Stimulated activated CD4-positive, alpha-beta T cell treated with anti-CD3 and anti-CD28 coated beads, Interleukin-2, amount 100 ng/mL, for 48 hours (primary cell): ENCODE measurements around the gene PAX1.

Experiments
- DNase-seq, 2 donors: peaks; one replicate each; pipeline ENCODE4 v3.0.0-alpha.2; 2020

Gene PAX1

DNA sequence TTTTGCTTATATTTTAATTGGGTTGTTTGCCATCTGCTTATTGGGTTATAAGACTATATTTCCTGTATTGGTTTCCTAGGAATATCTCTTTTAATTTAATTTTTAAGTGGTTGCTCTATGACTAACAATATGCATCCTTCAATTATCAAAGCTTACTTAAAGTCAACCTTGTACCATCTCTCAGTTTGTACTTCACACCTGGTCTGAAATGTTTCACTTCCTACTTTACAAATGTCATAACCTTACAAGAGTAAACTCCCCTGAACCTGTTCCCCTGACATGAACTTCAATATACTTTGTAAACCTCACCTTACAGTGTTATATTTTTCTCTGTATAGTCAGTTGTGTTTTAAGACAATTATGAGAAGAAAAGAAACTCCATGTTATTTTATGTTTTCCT, 35.8 kb downstream of the PAX1 start:
- no peak for DNase-seq

DNA sequence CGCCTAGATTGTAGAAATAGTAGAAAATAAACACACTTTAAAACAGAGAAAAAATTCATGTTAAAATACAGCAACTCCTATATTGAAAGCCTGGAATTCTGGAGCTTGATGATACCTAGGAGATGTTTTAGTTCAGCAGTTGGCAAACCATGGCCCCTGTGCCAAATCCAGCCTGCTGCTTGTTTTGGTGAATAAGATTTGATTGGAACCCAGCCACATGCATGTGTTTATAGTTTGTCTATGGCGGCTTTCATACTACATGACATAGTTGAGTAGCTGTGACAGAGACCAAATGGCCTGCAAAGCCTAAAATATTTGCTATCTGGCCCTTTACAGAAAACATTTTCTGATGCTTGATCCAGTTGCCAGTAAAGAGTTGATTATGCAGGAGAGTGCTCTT, 57.2 kb downstream of the PAX1 start:
- no peak for DNase-seq

DNA sequence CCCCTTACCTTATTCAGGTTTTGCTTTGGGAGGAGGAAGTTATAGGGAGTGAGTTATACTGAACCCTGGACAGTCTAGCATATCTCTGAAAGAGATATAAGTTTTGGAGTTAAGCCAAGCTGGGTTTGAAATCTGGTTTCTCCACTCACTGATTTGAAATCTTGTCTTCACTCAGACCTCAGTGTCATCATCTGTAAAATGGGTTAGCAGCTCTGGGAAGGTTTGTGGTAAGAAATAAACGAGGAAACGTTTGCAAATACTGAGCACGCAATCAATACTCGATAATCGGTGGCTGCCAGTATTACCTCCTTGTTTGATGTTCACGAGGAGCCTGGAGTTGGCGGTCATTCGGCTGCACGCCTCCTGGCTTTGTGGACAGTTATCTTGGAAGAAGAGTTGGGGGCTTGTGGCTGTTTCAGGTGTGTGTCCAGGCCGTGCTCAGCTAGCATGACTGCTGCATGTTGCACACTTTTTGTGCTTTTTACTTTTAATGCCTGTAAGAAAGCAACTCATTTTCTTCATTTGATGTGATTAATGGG, 61.8 kb downstream of the PAX1 start:
- DNase-seq, result no peak

DNA sequence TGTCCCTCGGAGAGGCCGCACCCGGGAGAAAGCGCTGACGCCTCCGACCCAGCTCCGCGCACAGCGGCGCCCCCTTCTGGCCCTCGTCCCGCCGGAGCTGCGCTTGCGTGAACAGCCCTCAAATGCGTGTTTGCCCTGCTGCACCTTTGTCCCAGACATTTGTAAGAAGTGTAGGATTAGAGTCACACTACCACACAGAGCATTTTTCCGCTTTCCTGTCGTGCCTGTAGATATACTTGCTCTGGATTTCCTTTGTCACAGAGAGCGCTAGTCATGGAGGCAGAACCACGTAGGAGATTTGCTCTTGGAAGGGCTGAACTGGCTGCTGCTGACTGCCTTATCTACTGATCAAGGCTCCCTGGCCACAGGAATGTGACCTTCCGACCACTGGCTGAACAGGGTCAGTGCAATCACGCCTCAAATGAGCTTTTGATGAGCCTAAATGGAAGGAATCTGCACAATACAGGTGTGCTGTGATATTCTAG, 62.3 kb downstream of the PAX1 start:
- DNase-seq, result peak; percentile 4 to 5
